Pulmonary artery endothelial cell (primary cell): ENCODE data around the gene E2F3. TPM values are rescaled to one million over a fixed set of nuclear protein-coding genes. Genes with fewer than 3 reads are reported as not detected.
"Not testable (repeated sequence)": the region's sequence is repeated elsewhere in the genome, so short reads cannot be mapped to it uniquely, and the experiment has no call there.

Source experiments
- DNase-seq: peaks from one replicate; pipeline ENCODE4 v3.0.0-alpha.2; 2011; ENCODE audit warnings: low read depth, low spot score
- total RNA-seq: library from RNA; depleted of rRNA; stranded (reverse); fragments of >200 nt; gene quantifications from 2 replicates; pipeline ENCODE4 v1.2.3, GENCODE V29; 2014

Gene E2F3
- total RNA-seq, 1 donor from 2014 or later: 4.7 TPM

DNA sequence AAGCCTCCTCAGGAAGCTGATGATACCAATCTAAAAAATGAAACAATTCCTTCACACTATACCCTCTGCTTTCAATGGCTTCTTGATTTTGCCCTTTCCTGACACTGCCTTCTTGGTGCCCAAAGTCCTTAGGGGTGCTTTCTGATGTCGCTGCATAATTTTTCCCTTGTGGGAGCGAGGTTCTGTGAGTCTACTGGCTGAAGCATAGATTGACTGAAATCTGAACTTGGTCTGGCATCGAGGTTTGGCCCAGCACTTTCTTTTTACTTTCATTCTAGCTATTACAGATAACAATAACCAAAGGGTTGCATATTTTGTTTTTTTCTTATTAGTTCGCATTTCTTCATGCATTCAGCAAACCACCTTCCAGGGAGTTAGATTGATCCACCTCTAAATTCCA, 65.8 kb downstream of the E2F3 start:
- no peak for DNase-seq

DNA sequence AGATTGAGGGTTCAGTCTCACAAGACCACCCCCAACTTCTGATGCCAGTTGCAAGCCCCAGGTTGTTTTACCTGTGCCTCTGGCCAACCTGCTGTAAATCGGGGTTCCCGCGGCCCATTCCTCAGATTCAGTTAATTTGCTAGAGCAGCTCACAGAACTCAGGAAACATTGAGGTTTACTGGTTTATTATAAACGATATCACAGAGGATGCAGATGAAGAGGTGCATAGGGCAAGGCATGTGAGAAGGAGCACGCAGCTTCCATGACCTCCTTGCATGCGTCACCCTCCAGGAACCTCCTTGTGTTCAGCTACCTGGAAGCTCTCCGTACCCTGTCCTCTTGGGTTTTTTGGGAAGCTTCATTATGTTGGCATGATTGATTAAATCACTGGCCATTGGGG, 66.5 kb downstream of the E2F3 start:
- DNase-seq: no peak

DNA sequence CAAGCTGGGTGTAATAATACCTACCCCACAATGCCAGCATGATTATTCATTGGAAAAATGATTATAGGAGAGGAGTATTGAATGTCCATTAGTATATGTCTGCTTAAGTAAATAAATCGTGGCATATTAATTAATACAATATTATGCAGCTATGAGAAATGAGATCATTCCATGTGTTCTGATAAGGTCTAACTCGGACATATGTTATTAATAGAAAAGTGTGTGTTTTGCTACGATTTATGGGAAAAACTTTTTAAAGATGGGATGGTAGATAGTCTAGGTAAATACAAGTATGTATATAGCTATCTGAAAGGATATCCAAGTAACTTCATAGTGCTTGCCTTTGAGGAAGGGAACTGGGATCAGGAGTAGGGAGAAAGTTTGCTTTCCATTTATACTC, 71.1 kb downstream of the E2F3 start:
- no peak for DNase-seq

DNA sequence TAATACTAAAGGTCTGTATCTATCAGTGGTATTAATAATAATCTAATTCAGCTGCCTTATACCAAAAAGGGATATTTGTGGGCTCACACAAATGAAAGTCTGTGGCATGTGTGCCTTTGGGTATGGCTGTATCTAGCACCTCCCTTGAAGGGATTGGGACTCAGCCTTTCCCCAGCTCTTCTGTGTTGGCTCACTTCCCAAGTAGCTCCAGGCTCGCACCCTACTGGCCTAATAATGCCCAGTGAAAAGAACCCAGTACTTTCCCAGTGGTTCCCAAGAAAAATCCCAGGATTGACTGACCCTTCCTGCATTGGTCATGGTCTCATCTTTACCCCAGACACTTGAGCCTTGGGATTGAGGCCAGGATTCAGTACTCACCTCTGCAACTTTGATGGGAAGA, 71.8 kb downstream of the E2F3 start:
- DNase-seq: no peak

DNA sequence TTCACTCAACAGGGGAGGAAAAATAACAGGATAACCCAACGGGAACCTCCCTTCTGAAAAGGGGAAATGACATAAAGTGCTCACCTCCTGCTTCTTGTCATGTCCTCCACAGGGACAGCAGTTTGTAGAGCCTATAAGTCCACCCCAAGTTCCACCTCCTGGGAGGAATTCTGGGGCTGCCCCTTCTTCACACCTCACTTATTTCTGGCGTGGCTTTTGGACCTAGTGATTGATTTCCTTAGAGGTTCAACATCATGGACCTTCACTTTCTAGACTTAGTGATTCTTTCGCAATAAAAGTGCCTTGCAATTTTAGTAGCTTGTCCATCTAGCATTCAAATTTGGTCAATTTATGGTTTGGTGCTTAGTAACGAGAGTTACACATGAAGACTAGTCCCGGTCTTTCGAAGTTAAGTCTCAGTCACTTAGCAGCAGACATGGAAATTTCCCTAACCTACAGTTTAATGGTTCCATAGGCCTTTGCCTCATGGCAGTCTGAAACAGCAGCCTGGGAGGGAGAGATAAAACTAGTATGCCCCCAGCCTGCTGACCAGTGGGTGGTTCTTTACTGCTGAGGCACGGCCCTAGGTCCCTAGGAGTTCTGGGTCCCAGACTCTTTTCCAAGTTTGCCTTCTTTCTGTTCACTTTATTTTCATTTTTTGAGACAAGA, 73.3 kb downstream of the E2F3 start:
- DNase-seq: no peak

DNA sequence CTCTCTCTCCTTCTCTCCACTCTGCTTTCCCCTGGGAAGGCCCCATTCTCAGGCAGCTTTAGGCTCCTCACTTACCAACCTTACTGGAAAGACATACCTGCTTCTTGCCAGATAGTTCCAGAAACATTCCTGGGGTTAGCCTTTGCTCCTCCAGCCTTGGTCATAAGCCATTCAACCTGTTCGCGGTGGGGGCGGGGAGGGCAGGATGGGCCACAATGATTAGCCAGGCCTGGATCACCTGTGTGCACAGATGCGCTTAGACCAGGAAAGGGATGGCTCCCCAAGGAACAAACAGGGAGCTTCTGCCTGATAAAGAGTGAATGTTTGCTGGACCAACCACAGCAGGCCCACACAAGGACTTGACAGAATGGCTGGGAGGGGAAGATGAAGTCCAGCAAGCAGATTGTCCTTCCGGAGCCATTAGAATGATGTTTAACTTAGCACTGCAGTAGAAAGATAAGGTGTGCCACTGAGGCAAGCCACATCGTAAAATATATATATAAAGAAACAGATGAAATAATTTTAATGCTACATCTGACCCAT, 74.9 kb downstream of the E2F3 start:
- no peak for DNase-seq

DNA sequence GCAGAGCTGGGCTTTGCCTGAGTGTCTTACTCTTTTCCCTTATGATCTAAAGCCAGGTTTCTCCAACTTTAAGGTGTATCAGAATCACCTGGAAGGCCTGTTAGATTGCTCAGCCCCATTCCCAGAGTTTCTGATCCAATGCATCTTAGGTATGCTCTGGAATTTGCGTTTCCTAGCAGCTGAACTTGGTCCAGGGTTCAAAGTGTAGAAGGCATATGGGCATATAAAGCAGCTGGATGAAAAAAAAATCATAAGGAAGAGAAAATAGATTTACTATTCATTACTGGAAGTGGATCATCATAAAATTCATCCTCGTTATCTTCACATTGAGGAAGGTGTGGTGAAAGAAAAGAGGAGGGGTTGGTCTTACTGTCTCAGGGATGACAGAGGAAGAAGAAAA, 75.8 kb downstream of the E2F3 start:
- no peak for DNase-seq

- no peak for DNase-seq
Measured at GRCh38 chr6:20479060-20479459, 77.4 kb downstream of the E2F3 start.

DNA sequence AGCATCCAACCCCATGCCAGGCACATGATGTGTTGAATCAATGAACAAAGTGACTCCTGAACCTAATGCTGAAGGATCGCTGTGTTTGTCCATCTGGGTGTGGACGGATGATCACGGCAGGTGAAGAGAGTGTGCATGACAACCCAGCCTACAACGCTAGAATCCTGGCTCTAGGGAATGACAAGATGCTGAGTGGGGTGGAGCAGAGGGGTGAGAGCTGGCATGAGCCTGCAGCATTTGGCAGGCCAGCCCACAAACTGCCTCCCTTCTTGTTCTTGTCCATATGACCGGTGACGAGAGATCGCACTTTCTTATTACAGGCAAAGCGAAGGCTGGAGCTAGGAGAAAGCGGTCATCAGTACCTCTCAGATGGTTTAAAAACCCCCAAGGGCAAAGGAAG, 77.8 kb downstream of the E2F3 start:
- no peak for DNase-seq

- DNase-seq: no peak
Measured at GRCh38 chr6:20481281-20481680, 79.6 kb downstream of the E2F3 start.

- no peak for DNase-seq
Measured at GRCh38 chr6:20483887-20484497, 82.3 kb downstream of the E2F3 start.

DNA sequence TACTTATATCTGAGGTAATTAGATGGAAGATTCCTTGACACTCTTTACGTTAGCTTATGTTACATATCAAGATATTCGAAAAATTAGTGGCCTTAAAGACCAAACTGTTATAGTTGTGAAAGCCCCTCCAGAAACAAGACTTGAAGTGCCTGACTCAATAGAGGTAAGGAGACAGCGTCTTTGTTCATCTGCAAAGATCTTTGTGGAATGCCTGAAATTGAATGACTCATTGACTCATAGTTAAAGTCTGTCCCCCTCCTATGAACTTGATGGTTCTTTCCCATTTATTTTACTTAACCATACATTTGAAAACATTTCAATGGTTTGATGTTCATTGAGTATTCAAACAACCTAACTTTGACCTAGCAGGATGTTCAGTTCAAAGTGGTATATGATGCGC, 85.0 kb downstream of the E2F3 start:
- no peak for DNase-seq

- DNase-seq: no peak
Measured at GRCh38 chr6:20487669-20488375, 86.1 kb downstream of the E2F3 start.

DNA sequence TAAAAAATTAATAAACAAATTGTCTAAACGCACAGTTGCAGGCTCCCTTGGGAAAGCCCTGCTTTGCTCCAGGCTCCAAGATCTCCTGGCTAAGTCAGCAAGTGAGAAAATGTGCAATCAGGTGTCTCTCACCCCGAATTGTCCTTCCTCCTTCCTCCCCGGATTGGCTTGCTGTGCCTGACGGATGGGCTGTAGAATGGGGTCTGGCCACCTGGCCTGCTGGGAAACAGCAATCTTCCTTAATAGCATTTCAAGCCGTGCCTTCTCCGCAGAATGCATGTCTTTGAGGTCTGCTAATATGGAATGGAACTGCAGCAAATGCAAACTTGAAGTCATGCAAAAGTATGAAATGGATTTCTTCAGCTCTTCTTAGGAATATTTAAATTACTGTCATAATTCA, 88.9 kb downstream of the E2F3 start:
- DNase-seq: no peak

GRCh38 chr6:20492099-20492498, 90.4 kb downstream of the E2F3 start:
- no peak for DNase-seq

GRCh38 chr6:20497216-20498040, 95.7 kb downstream of the E2F3 start:
- DNase-seq: peak; percentile 40

GRCh38 chr6:20498041-20498385, 96.3 kb downstream of the E2F3 start:
- no peak for DNase-seq

DNA sequence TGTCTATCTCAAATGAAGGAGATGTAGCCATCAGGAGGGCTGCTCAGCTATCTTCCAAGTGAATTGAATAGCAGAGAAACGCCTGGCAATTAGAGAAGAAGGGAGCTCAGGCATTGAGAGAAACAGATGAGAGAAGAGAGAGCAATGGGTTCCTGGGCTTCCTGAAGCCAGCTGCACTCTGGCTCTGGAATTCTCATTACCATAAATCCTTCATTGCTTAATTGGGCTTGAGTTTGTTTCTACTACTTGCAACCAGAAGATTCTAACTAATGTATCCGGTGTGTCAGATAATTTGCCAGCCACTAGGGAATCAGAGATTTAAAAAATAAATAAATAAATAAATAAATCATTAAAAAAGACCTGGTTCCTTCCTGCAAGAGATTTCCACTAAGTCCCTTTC, 107.5 kb downstream of the E2F3 start:
- no peak for DNase-seq

GRCh38 chr6:20511852-20512251, 110.2 kb downstream of the E2F3 start:
- no peak for DNase-seq

DNA sequence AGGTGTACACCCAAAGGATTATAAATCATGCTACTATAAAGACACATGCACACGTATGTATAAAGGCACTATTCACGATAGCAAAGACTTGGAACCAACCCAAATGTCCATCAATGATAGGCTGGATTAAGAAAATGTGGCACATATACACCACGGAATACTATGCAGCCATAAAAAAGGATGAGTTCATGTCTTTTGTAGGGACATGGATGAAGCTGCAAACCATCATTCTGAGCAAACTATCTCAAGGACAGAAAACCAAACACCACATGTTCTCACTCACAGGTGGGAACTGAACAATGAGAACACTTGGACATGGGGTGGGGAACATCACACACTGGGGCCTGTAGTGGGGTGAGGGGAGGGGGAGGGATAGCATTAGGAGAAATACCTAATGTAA, 123.5 kb downstream of the E2F3 start:
- DNase-seq: not testable (repeated sequence)

DNA sequence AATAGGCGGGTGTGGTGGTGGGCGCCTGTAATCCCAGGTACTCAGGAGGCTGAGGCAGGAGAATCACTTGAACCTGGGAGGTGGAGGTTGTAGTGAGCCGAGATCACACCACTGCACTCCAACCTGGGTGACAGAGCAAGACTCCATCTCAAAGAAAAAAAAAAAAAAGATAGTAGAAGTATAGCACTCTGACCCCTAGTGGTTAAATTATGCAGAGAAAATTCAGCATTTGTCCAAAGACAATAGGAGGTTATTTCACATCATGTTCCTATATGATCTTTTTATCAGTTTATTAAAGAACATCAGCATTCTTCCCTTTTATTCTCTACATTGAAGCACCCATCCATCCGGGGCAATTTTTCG, 127.4 kb downstream of the E2F3 start:
- not testable (repeated sequence) for DNase-seq

GRCh38 chr6:20532881-20533280, 131.2 kb downstream of the E2F3 start:
- DNase-seq: no peak
